Lower leg skin (tissue), 3 donors: ENCODE results near the gene IMMP2L.

ENCODE experiments used
- POLR2A ChIP-seq, 2 donors: fragments of 450-650 bp; IDR thresholded peaks; one replicate each; pipeline ENCODE4 v1.6.1; 2016 to 2017; ENCODE audit warnings: antibody characterized with exemption in 2 of 2, mild to moderate bottlenecking in 1 of 2, moderate library complexity in 1 of 2
- TF ChIP-seq, protein P1 (sequence below), 3 donors: fragments of 450-650 bp; IDR thresholded peaks; one replicate each; pipeline ENCODE4 v1.5.1; 2016; ENCODE audit warnings: antibody characterized with exemption in 3 of 3, mild to moderate bottlenecking in 3 of 3, moderate library complexity in 2 of 3

DNA sequence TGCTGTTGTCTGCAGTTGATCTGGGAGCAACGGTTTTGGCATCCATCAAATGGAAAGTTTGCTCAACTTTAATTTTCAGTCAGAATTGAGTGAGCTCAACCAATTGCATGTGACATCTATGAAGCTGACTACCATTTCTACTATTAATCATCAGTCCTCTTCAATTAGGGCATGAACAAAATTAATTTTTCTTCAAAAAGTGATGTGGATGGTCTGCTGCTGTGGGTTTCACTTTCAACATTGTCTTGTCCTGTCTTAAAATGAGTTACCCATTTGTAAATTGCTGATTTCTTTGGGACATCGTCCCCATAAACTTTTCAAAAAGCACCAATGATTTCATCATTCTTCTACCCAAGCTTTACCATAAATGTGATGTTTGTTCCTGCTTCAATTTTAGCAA, 648.0 kb downstream of the IMMP2L start:
- TF ChIP-seq, protein P1, sequence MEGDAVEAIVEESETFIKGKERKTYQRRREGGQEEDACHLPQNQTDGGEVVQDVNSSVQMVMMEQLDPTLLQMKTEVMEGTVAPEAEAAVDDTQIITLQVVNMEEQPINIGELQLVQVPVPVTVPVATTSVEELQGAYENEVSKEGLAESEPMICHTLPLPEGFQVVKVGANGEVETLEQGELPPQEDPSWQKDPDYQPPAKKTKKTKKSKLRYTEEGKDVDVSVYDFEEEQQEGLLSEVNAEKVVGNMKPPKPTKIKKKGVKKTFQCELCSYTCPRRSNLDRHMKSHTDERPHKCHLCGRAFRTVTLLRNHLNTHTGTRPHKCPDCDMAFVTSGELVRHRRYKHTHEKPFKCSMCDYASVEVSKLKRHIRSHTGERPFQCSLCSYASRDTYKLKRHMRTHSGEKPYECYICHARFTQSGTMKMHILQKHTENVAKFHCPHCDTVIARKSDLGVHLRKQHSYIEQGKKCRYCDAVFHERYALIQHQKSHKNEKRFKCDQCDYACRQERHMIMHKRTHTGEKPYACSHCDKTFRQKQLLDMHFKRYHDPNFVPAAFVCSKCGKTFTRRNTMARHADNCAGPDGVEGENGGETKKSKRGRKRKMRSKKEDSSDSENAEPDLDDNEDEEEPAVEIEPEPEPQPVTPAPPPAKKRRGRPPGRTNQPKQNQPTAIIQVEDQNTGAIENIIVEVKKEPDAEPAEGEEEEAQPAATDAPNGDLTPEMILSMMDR (IDR thresholded peaks at IDR 0.05) = no peak
- TF ChIP-seq POLR2A (IDR thresholded peaks at IDR 0.05) = no peak
